ENCODE measurements around the gene SEMA3B. TPM values are rescaled to one million over a fixed set of nuclear protein-coding genes. Genes with fewer than 3 reads are reported as not detected.

Gene SEMA3B
- polyA plus RNA-seq, 3 donors, result 0.56 TPM; not detected in 2

- Histone ChIP-seq H3K27ac (ENCODE audit: low read depth in 1 of 2, low read length in 2 of 2) (no peak overlapping the region), H3K79me2 (ENCODE audit: insufficient read depth, low read length) (no peaks in the 10 kb centered on the region), H3K9me3 (replicated peaks in 1 of 2; ENCODE audit: control insufficient read depth in 1 of 2, insufficient read depth in 1 of 2, low read length in 2 of 2) (no peaks in the 10 kb centered on the region), H3K36me3 (replicated peaks in 1 of 2; ENCODE audit: control insufficient read depth in 1 of 2, insufficient read depth in 2 of 2, low read length in 2 of 2) (no peaks in the 10 kb centered on the region), H4K20me1 (ENCODE audit: insufficient read depth, low read length) (no peaks in the 10 kb centered on the region), H3K27me3 (ENCODE audit: control insufficient read depth in 2 of 2, insufficient read depth in 2 of 2, low read length in 2 of 2) (no peaks in the 10 kb centered on the region), H3K4me1 (ENCODE audit: control insufficient read depth in 1 of 2, insufficient read depth in 2 of 2, low read length in 2 of 2) (no peaks in the 10 kb centered on the region), H3K9ac (ENCODE audit: insufficient read depth, low read length, poor library complexity, severe bottlenecking) (no peak overlapping the region), H3K4me2 (replicated peaks; ENCODE audit: extremely low read depth, low read length, poor library complexity, severe bottlenecking) (no peak overlapping the region), H2AFZ (ENCODE audit: insufficient read depth, low read depth, low read length, poor library complexity, severe bottlenecking) (no peak overlapping the region), H3K4me3 (replicated peaks in 1 of 3; ENCODE audit: low read depth in 2 of 3, low read length in 3 of 3) (no peak overlapping the region)
- Mint-ChIP-seq H3K36me3 (no peaks in the 10 kb centered on the region), H3K27me3 (ENCODE audit: low read depth in 3 of 3) (peaks cover 3 to 20% (median 14%) of the 10 kb centered on the region in 3 donors), H3K27ac (no peak overlapping the region), H3K4me1 (no peaks in the 10 kb centered on the region), H3K9me3 (no peaks in the 10 kb centered on the region), H3K4me3 (no peak overlapping the region)
- intact Hi-C loops (cut with micrococcal nuclease), result loop anchor here in 1 of 2 donors (5.0 to 10.0 kb wide), 2 partner anchors 98 to 1175 kb away; no protein-coding TSS in a partner anchor
- WGBS (ENCODE audit: insufficient coverage), result 83% methylated on average over 5 of the region's 6 CpGs
- DNase-seq, result no peak
- TF ChIP-seq CTCF (IDR thresholded peaks at IDR 0.05), result no peak
These were observed 48.8 kb upstream of the SEMA3B start for GRCh38 chr3:50220109-50220508.

- H3K9me3 ChIP-seq (replicated peaks in 1 of 2; ENCODE audit: control insufficient read depth in 1 of 2, insufficient read depth in 1 of 2, low read length in 2 of 2), result no peaks in the 10 kb centered on the region
- H3K79me2 ChIP-seq (ENCODE audit: insufficient read depth, low read length), result no peaks in the 10 kb centered on the region
- H3K36me3 ChIP-seq (replicated peaks in 1 of 2; ENCODE audit: control insufficient read depth in 1 of 2, insufficient read depth in 2 of 2, low read length in 2 of 2), result no peaks in the 10 kb centered on the region
- Mint-ChIP-seq H3K27me3 (ENCODE audit: low read depth in 3 of 3) (peaks cover 8 to 26% (median 23%) of the 10 kb centered on the region in 3 donors), H3K4me1 (peaks cover 3% of the 10 kb centered on the region), H3K4me3 (no peak overlapping the region), H3K9me3 (no peaks in the 10 kb centered on the region), H3K36me3 (no peaks in the 10 kb centered on the region), H3K27ac (no peak overlapping the region)
- no peak for TF ChIP-seq CTCF (IDR thresholded peaks at IDR 0.05)
- DNase-seq, result no peak
- H3K9ac ChIP-seq (ENCODE audit: insufficient read depth, low read length, poor library complexity, severe bottlenecking), result no peak overlapping the region
- H3K27ac ChIP-seq (ENCODE audit: low read depth in 1 of 2, low read length in 2 of 2), result no peak overlapping the region
- intact Hi-C loops (cut with micrococcal nuclease), result loop anchor here in 1 of 2 donors (5.0 to 10.0 kb wide), 2 partner anchors 99 to 1176 kb away; no protein-coding TSS in a partner anchor
- 8% methylated on average over 2 of the region's 4 CpGs for WGBS (ENCODE audit: insufficient coverage)
- peaks cover 0 to 8% of the 10 kb centered on the region in 2 donors for H3K27me3 ChIP-seq (ENCODE audit: control insufficient read depth in 2 of 2, insufficient read depth in 2 of 2, low read length in 2 of 2)
- no peak overlapping the region for H2AFZ ChIP-seq (ENCODE audit: insufficient read depth, low read depth, low read length, poor library complexity, severe bottlenecking)
- H4K20me1 ChIP-seq (ENCODE audit: insufficient read depth, low read length), result no peaks in the 10 kb centered on the region
- H3K4me2 ChIP-seq (replicated peaks; ENCODE audit: extremely low read depth, low read length, poor library complexity, severe bottlenecking), result no peak overlapping the region
- H3K4me1 ChIP-seq (ENCODE audit: control insufficient read depth in 1 of 2, insufficient read depth in 2 of 2, low read length in 2 of 2), result peaks cover 1 to 3% of the 10 kb centered on the region in 2 donors
- H3K4me3 ChIP-seq (replicated peaks in 1 of 3; ENCODE audit: low read depth in 2 of 3, low read length in 3 of 3), result no peak overlapping the region
These were observed 47.9 kb upstream of the SEMA3B start for GRCh38 chr3:50221051-50221410.

All from CD14-positive monocyte (primary cell).